ENCODE results near the gene BRSK2. TPM values are rescaled to one million over a fixed set of nuclear protein-coding genes. Genes with fewer than 3 reads are reported as not detected.

Gene BRSK2
- total and polyA plus RNA-seq, 2 donors, result 0.14 to 1.1 TPM

- Histone ChIP-seq H3K27ac (ENCODE audit: low read depth in 1 of 2, low read length in 1 of 2) (no peak overlapping the region), H3K9me3 (ENCODE audit: control insufficient read depth in 2 of 2, insufficient read depth in 1 of 2, low read length in 1 of 2) (peaks cover 0 to 19% of the 10 kb centered on the region in 2 donors), H3K27me3 (ENCODE audit: control insufficient read depth in 2 of 2, insufficient read depth in 1 of 2, low read length in 1 of 2) (no peaks in the 10 kb centered on the region), H3K4me3 (ENCODE audit: low read length in 2 of 2) (no peak overlapping the region), H3K36me3 (ENCODE audit: control insufficient read depth in 2 of 2, insufficient read depth in 2 of 2, low read length in 1 of 2) (no peaks in the 10 kb centered on the region), H3K4me1 (ENCODE audit: control insufficient read depth in 2 of 2, insufficient read depth in 2 of 2, low read length in 2 of 2) (no peaks in the 10 kb centered on the region)
- WGBS, result 93% methylated on average over 26 of the region's 26 CpGs
- no peak for DNase-seq (ENCODE audit: low read depth in 6 of 9, low spot score in 9 of 9)
Measured at GRCh38 chr11:1371836-1372465, 17.8 kb upstream of the BRSK2 start.

- Histone ChIP-seq H3K36me3 (ENCODE audit: control insufficient read depth in 2 of 2, insufficient read depth in 2 of 2, low read length in 1 of 2) (no peaks in the 10 kb centered on the region), H3K27ac (ENCODE audit: low read depth in 1 of 2, low read length in 1 of 2) (no peak overlapping the region), H3K9me3 (ENCODE audit: control insufficient read depth in 2 of 2, insufficient read depth in 1 of 2, low read length in 1 of 2) (peaks cover 0 to 13% of the 10 kb centered on the region in 2 donors), H3K4me3 (ENCODE audit: low read length in 2 of 2) (no peak overlapping the region), H3K27me3 (ENCODE audit: control insufficient read depth in 2 of 2, insufficient read depth in 1 of 2, low read length in 1 of 2) (peaks cover 0 to 2% of the 10 kb centered on the region in 2 donors), H3K4me1 (ENCODE audit: control insufficient read depth in 2 of 2, insufficient read depth in 2 of 2, low read length in 2 of 2) (no peaks in the 10 kb centered on the region)
- 93% methylated on average over 8 of the region's 8 CpGs for WGBS
- no peak for DNase-seq (ENCODE audit: low read depth in 6 of 9, low spot score in 9 of 9)
Measured at GRCh38 chr11:1372660-1373059, 17.1 kb upstream of the BRSK2 start.

GRCh38 chr11:1373536-1374214, 16.1 kb upstream of the BRSK2 start:
- Histone ChIP-seq H3K27me3 (ENCODE audit: control insufficient read depth in 2 of 2, insufficient read depth in 1 of 2, low read length in 1 of 2) (peaks cover 0 to 2% of the 10 kb centered on the region in 2 donors), H3K27ac (ENCODE audit: low read depth in 1 of 2, low read length in 1 of 2) (no peak overlapping the region), H3K36me3 (ENCODE audit: control insufficient read depth in 2 of 2, insufficient read depth in 2 of 2, low read length in 1 of 2) (no peaks in the 10 kb centered on the region), H3K4me3 (ENCODE audit: low read length in 2 of 2) (no peak overlapping the region), H3K4me1 (ENCODE audit: control insufficient read depth in 2 of 2, insufficient read depth in 2 of 2, low read length in 2 of 2) (no peaks in the 10 kb centered on the region), H3K9me3 (ENCODE audit: control insufficient read depth in 2 of 2, insufficient read depth in 1 of 2, low read length in 1 of 2) (peaks cover 0 to 5% of the 10 kb centered on the region in 2 donors)
- WGBS, result 89% methylated on average over 22 of the region's 22 CpGs
- DNase-seq (ENCODE audit: low read depth in 6 of 9, low spot score in 9 of 9), result no peak

- DNase-seq (ENCODE audit: low read depth in 6 of 9, low spot score in 9 of 9), result no peak
- WGBS, result 95% methylated on average over 25 of the region's 25 CpGs
Measured at GRCh38 chr11:1375161-1375954, 14.4 kb upstream of the BRSK2 start.

GRCh38 chr11:1375955-1376258, 13.8 kb upstream of the BRSK2 start:
- no peak for DNase-seq (ENCODE audit: low read depth in 6 of 9, low spot score in 9 of 9)
- Histone ChIP-seq H3K4me1 (ENCODE audit: control insufficient read depth in 2 of 2, insufficient read depth in 2 of 2, low read length in 2 of 2) (no peaks in the 10 kb centered on the region), H3K36me3 (ENCODE audit: control insufficient read depth in 2 of 2, insufficient read depth in 2 of 2, low read length in 1 of 2) (no peaks in the 10 kb centered on the region), H3K9me3 (ENCODE audit: control insufficient read depth in 2 of 2, insufficient read depth in 1 of 2, low read length in 1 of 2) (no peaks in the 10 kb centered on the region), H3K27ac (ENCODE audit: low read depth in 1 of 2, low read length in 1 of 2) (no peak overlapping the region), H3K27me3 (ENCODE audit: control insufficient read depth in 2 of 2, insufficient read depth in 1 of 2, low read length in 1 of 2) (peaks cover 0 to 7% of the 10 kb centered on the region in 2 donors), H3K4me3 (ENCODE audit: low read length in 2 of 2) (no peak overlapping the region)
- WGBS, result 95% methylated on average over 17 of the region's 17 CpGs

More at GRCh38 chr11:1375161-1375954, 14.4 kb upstream of the BRSK2 start:
- Histone ChIP-seq H3K36me3 (ENCODE audit: control insufficient read depth in 2 of 2, insufficient read depth in 2 of 2, low read length in 1 of 2) (no peaks in the 10 kb centered on the region), H3K4me1 (ENCODE audit: control insufficient read depth in 2 of 2, insufficient read depth in 2 of 2, low read length in 2 of 2) (no peaks in the 10 kb centered on the region), H3K27me3 (ENCODE audit: control insufficient read depth in 2 of 2, insufficient read depth in 1 of 2, low read length in 1 of 2) (peaks cover 0 to 3% of the 10 kb centered on the region in 2 donors), H3K9me3 (ENCODE audit: control insufficient read depth in 2 of 2, insufficient read depth in 1 of 2, low read length in 1 of 2) (no peaks in the 10 kb centered on the region), H3K4me3 (ENCODE audit: low read length in 2 of 2) (no peak overlapping the region), H3K27ac (ENCODE audit: low read depth in 1 of 2, low read length in 1 of 2) (no peak overlapping the region)

GRCh38 chr11:1377231-1377780, 12.4 kb upstream of the BRSK2 start:
- Histone ChIP-seq H3K4me1 (ENCODE audit: control insufficient read depth in 2 of 2, insufficient read depth in 2 of 2, low read length in 2 of 2) (no peaks in the 10 kb centered on the region), H3K9me3 (ENCODE audit: control insufficient read depth in 2 of 2, insufficient read depth in 1 of 2, low read length in 1 of 2) (no peaks in the 10 kb centered on the region), H3K36me3 (ENCODE audit: control insufficient read depth in 2 of 2, insufficient read depth in 2 of 2, low read length in 1 of 2) (no peaks in the 10 kb centered on the region), H3K27ac (ENCODE audit: low read depth in 1 of 2, low read length in 1 of 2) (no peak overlapping the region), H3K4me3 (ENCODE audit: low read length in 2 of 2) (no peak overlapping the region), H3K27me3 (ENCODE audit: control insufficient read depth in 2 of 2, insufficient read depth in 1 of 2, low read length in 1 of 2) (peaks cover under 1 to 17% of the 10 kb centered on the region in 2 donors)
- no peak for DNase-seq (ENCODE audit: low read depth in 6 of 9, low spot score in 9 of 9)
- WGBS, result 92% methylated on average over 14 of the region's 14 CpGs

GRCh38 chr11:1381793-1382425, 7.8 kb upstream of the BRSK2 start:
- H3K4me1 ChIP-seq (ENCODE audit: control insufficient read depth in 2 of 2, insufficient read depth in 2 of 2, low read length in 2 of 2), result peaks cover 0 to 2% of the 10 kb centered on the region in 2 donors
- no peaks in the 10 kb centered on the region for H3K9me3 ChIP-seq (ENCODE audit: control insufficient read depth in 2 of 2, insufficient read depth in 1 of 2, low read length in 1 of 2)
- no peaks in the 10 kb centered on the region for H3K36me3 ChIP-seq (ENCODE audit: control insufficient read depth in 2 of 2, insufficient read depth in 2 of 2, low read length in 1 of 2)
- H3K4me3 ChIP-seq (ENCODE audit: low read length in 2 of 2), result no peak overlapping the region
- WGBS, result 80% methylated on average over 10 of the region's 10 CpGs
- H3K27me3 ChIP-seq (ENCODE audit: control insufficient read depth in 2 of 2, insufficient read depth in 1 of 2, low read length in 1 of 2), result peaks cover 16 to 50% of the 10 kb centered on the region in 2 donors
- no peak overlapping the region for H3K27ac ChIP-seq (ENCODE audit: low read depth in 1 of 2, low read length in 1 of 2)
- no peak for DNase-seq (ENCODE audit: low read depth in 6 of 9, low spot score in 9 of 9)

- Histone ChIP-seq H3K27ac (ENCODE audit: low read depth in 1 of 2, low read length in 1 of 2) (no peak overlapping the region), H3K9me3 (ENCODE audit: control insufficient read depth in 2 of 2, insufficient read depth in 1 of 2, low read length in 1 of 2) (no peaks in the 10 kb centered on the region), H3K4me1 (ENCODE audit: control insufficient read depth in 2 of 2, insufficient read depth in 2 of 2, low read length in 2 of 2) (peaks cover 0 to 2% of the 10 kb centered on the region in 2 donors), H3K27me3 (ENCODE audit: control insufficient read depth in 2 of 2, insufficient read depth in 1 of 2, low read length in 1 of 2) (peaks cover 16 to 54% of the 10 kb centered on the region in 2 donors), H3K36me3 (ENCODE audit: control insufficient read depth in 2 of 2, insufficient read depth in 2 of 2, low read length in 1 of 2) (no peaks in the 10 kb centered on the region), H3K4me3 (ENCODE audit: low read length in 2 of 2) (no peak overlapping the region)
- WGBS, result 66% methylated on average over 23 of the region's 23 CpGs
- no peak for DNase-seq (ENCODE audit: low read depth in 6 of 9, low spot score in 9 of 9)
Measured at GRCh38 chr11:1382429-1382828, 7.3 kb upstream of the BRSK2 start.
